Stimulated activated CD8-positive, alpha-beta memory T cell treated with anti-CD3 and anti-CD28 coated beads, Interleukin-7, amount 100 ng/mL, for 24 hours (primary cell): ENCODE measurements around the gene ERG.

ENCODE experiments used
- DNase-seq: peaks from one replicate; pipeline ENCODE4 v3.0.0-alpha.2; 2020; ENCODE audit warnings: low read depth

ERG gene

GRCh38 chr21:38498057-38498833 is at the start of gene ERG:
ERG (minus strand) TSS chr21:38498477; CDS start chr21:38498380, 97 bp downstream.
- DNase-seq = no peak

GRCh38 chr21:38544661-38545060 is 46.4 kb upstream of the ERG start:
- DNase-seq = no peak

GRCh38 chr21:38542263-38542662 is 44.0 kb upstream of the ERG start:
- no peak for DNase-seq

GRCh38 chr21:38538353-38538752 is 40.1 kb upstream of the ERG start:
- DNase-seq = no peak

GRCh38 chr21:38534591-38534990 is 36.3 kb upstream of the ERG start:
- DNase-seq = no peak

GRCh38 chr21:38533887-38534286 is 35.6 kb upstream of the ERG start:
- DNase-seq = no peak

GRCh38 chr21:38531591-38531990 is 33.3 kb upstream of the ERG start:
- no peak for DNase-seq

- no peak for DNase-seq
Observed at GRCh38 chr21:38531039-38531541, 32.8 kb upstream of the ERG start.

- no peak for DNase-seq
Observed at GRCh38 chr21:38527737-38528136, 29.5 kb upstream of the ERG start.

- DNase-seq = no peak
Observed at GRCh38 chr21:38525454-38525853, 27.2 kb upstream of the ERG start.

GRCh38 chr21:38524168-38525153 is 26.2 kb upstream of the ERG start:
- DNase-seq = no peak

GRCh38 chr21:38520511-38520910 is 22.2 kb upstream of the ERG start:
- no peak for DNase-seq

- DNase-seq = no peak
Observed at GRCh38 chr21:38511662-38512243, 13.5 kb upstream of the ERG start.

GRCh38 chr21:38511198-38511597 is 12.9 kb upstream of the ERG start:
- DNase-seq = no peak

- DNase-seq = no peak
Observed at GRCh38 chr21:38507374-38507942, 9.2 kb upstream of the ERG start.

- DNase-seq = no peak
Observed at GRCh38 chr21:38506661-38507281, 8.5 kb upstream of the ERG start.

- DNase-seq = no peak
Observed at GRCh38 chr21:38505654-38506523, 7.6 kb upstream of the ERG start.

GRCh38 chr21:38504066-38504465 is 5.8 kb upstream of the ERG start:
- DNase-seq = no peak

- no peak for DNase-seq
Observed at GRCh38 chr21:38503583-38503982, 5.3 kb upstream of the ERG start.

- DNase-seq = no peak
Observed at GRCh38 chr21:38500073-38500472, 1.8 kb upstream of the ERG start.

GRCh38 chr21:38499296-38499695 is 1.0 kb upstream of the ERG start:
- DNase-seq = no peak
